Measurements from ENCODE around the gene TPRN.

TPRN gene

GRCh38 chr9:137212520-137212919 lies 12.0 kb upstream of the TPRN start:
- DNase-seq (ENCODE audit: low spot score): no peak

GRCh38 chr9:137211532-137211931 lies 11.0 kb upstream of the TPRN start:
- DNase-seq (ENCODE audit: low spot score): no peak

- DNase-seq (ENCODE audit: low spot score): no peak
Measured at GRCh38 chr9:137206602-137207001, 6.1 kb upstream of the TPRN start.

- peak; percentile 94 for DNase-seq (ENCODE audit: low spot score)
Measured at GRCh38 chr9:137205126-137206069, 4.9 kb upstream of the TPRN start, which contains the start of the genes NDOR1 and TMEM203. Gene NDOR1 (plus strand): TSS chr9:137205700. CDS start chr9:137205778, 78 bp downstream. Gene TMEM203 (minus strand): TSS chr9:137205648. CDS start chr9:137205414, 234 bp downstream.

GRCh38 chr9:137204731-137205125 lies 4.2 kb upstream of the TPRN start:
- DNase-seq (ENCODE audit: low spot score): no peak

- no peak for DNase-seq (ENCODE audit: low spot score)
Measured at GRCh38 chr9:137202966-137203365, 2.4 kb upstream of the TPRN start.

GRCh38 chr9:137201205-137201868 lies 796 bp upstream of the TPRN start:
- DNase-seq (ENCODE audit: low spot score): peak; percentile 41

GRCh38 chr9:137199411-137200121 lies 975 bp downstream of the TPRN start:
- no peak for DNase-seq (ENCODE audit: low spot score)

- no peak for DNase-seq (ENCODE audit: low spot score)
Measured at GRCh38 chr9:137198902-137199283, 1.6 kb downstream of the TPRN start.

- DNase-seq (ENCODE audit: low spot score): no peak
Measured at GRCh38 chr9:137198051-137198901, 2.3 kb downstream of the TPRN start.

- no peak for DNase-seq (ENCODE audit: low spot score)
Measured at GRCh38 chr9:137195525-137196220, 4.9 kb downstream of the TPRN start.

GRCh38 chr9:137194909-137195308 lies 5.6 kb downstream of the TPRN start:
- DNase-seq (ENCODE audit: low spot score): no peak

GRCh38 chr9:137194388-137194787 lies 6.2 kb downstream of the TPRN start:
- no peak for DNase-seq (ENCODE audit: low spot score)

- no peak for DNase-seq (ENCODE audit: low spot score)
Measured at GRCh38 chr9:137193771-137194170, 6.8 kb downstream of the TPRN start.

- no peak for DNase-seq (ENCODE audit: low spot score)
Measured at GRCh38 chr9:137192859-137193258, 7.7 kb downstream of the TPRN start.

GRCh38 chr9:137192448-137192780 lies 8.1 kb downstream of the TPRN start:
- DNase-seq (ENCODE audit: low spot score): no peak

- DNase-seq (ENCODE audit: low spot score): no peak
Measured at GRCh38 chr9:137191691-137192447, 8.7 kb downstream of the TPRN start.

GRCh38 chr9:137191245-137191644 lies 9.3 kb downstream of the TPRN start:
- no peak for DNase-seq (ENCODE audit: low spot score)

- DNase-seq (ENCODE audit: low spot score): peak; percentile 49
Measured at GRCh38 chr9:137190315-137190856, 10.2 kb downstream of the TPRN start.
